ENCODE measurements around the gene SFMBT2. TPM values are rescaled to one million over a fixed set of nuclear protein-coding genes. Genes with fewer than 3 reads are reported as not detected.
"Not testable (repeated sequence)": the region's sequence is repeated elsewhere in the genome, so short reads cannot be mapped to it uniquely, and the experiment has no call there.

Gene SFMBT2
- total RNA-seq, 2 experiments from 2014 or later = 50.6 to 52.4 TPM

- Mint-ChIP-seq H3K36me3 (peaks cover 61% of the 10 kb centered on the region), H3K4me1 (peaks cover 20% of the 10 kb centered on the region), H3K27me3 (no peaks in the 10 kb centered on the region), H3K4me3 (no peak overlapping the region), H3K27ac (no peak overlapping the region), H3K9me3 (peaks cover 2% of the 10 kb centered on the region)
- DNase-seq = no peak
- POLR2A ChIA-PET = interaction anchor here (0.5 kb wide), 1 partner anchor 95 kb away, joined by 3 read pairs; no protein-coding TSS in a partner anchor
- ATAC-seq (ENCODE audit: low read depth) = no peak
These were observed 179.1 kb downstream of the SFMBT2 start for GRCh38 chr10:7231509-7232414.

- H3K36me3 Mint-ChIP-seq = peaks cover 63% of the 10 kb centered on the region
- ATAC-seq (ENCODE audit: low read depth) = no peak
- H3K27me3 Mint-ChIP-seq = no peaks in the 10 kb centered on the region
- no peak overlapping the region for H3K27ac Mint-ChIP-seq
- peaks cover 4% of the 10 kb centered on the region for H3K9me3 Mint-ChIP-seq
- no peak overlapping the region for H3K4me3 Mint-ChIP-seq
- H3K4me1 Mint-ChIP-seq = peaks cover 20% of the 10 kb centered on the region
- POLR2A ChIA-PET = no interaction called here
- DNase-seq = no peak
These were observed 179.9 kb downstream of the SFMBT2 start for GRCh38 chr10:7230951-7231350.

GRCh38 chr10:7230036-7230435 lies 180.8 kb downstream of the SFMBT2 start:
- Mint-ChIP-seq H3K4me3 (no peak overlapping the region), H3K9me3 (peaks cover 5% of the 10 kb centered on the region), H3K27ac (no peak overlapping the region), H3K36me3 (peaks cover 63% of the 10 kb centered on the region), H3K4me1 (peaks cover 14% of the 10 kb centered on the region), H3K27me3 (no peaks in the 10 kb centered on the region)
- DNase-seq (no peak), ATAC-seq (ENCODE audit: low read depth) (no peak)
- POLR2A ChIA-PET = no interaction called here

DNA sequence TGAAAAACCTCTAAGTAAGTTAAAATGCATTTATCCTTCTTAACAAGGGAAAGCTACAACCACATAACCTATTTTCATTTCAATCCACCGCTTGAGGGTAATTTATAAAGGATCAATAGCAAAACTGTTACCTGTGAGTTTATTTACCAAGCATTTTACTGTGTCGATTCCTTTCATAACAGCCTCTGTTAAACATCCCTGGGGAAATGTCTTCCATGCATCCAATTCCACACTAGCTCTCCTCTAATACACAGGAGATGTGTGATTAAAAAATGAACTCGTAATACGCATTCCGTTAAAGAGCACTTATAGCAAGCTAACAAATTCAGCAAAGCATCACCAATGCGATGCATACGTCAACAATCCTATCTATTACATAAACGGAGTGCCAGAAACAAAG lies 185.7 kb downstream of the SFMBT2 start:
- Mint-ChIP-seq H3K9me3 (peaks cover 13% of the 10 kb centered on the region), H3K4me1 (peaks cover 1% of the 10 kb centered on the region), H3K27me3 (no peaks in the 10 kb centered on the region), H3K4me3 (no peak overlapping the region), H3K27ac (no peak overlapping the region), H3K36me3 (peaks cover 74% of the 10 kb centered on the region)
- DNase-seq (no peak), ATAC-seq (ENCODE audit: low read depth) (no peak)
- POLR2A ChIA-PET = no interaction called here

- Mint-ChIP-seq H3K9me3 (peaks cover 3% of the 10 kb centered on the region), H3K27ac (no peak overlapping the region), H3K36me3 (peaks cover 66% of the 10 kb centered on the region), H3K4me3 (no peak overlapping the region), H3K4me1 (peaks cover 6% of the 10 kb centered on the region), H3K27me3 (no peaks in the 10 kb centered on the region)
- POLR2A ChIA-PET = no interaction called here
- ATAC-seq (ENCODE audit: low read depth) (no peak), DNase-seq (no peak)
These were observed 191.9 kb downstream of the SFMBT2 start for GRCh38 chr10:7218968-7219367.

DNA sequence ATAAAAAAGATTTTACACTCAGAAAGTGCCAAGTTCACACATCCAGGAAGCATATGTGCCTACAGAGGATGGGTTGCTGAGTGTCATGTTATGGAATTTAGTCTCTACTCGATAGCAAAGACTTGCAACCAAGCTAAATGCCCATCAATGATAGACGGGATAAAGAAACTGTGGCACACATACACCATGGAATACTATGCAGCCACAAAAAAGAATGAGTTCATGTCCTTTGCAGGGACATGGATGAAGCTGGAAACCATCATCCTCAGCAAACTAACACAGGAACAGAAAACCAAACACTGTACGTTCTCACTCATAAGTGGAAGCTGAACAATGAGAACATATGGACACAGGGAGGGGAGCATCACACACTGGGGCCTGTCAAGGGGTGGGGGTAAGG lies 198.1 kb downstream of the SFMBT2 start:
- H3K9me3 Mint-ChIP-seq; DNase-seq; POLR2A ChIA-PET; H3K4me1 Mint-ChIP-seq; H3K27me3 Mint-ChIP-seq; H3K4me3 Mint-ChIP-seq; ATAC-seq (ENCODE audit: low read depth); H3K27ac Mint-ChIP-seq: not testable (repeated sequence)
- peaks cover 57% of the 10 kb centered on the region for H3K36me3 Mint-ChIP-seq

- Mint-ChIP-seq H3K27me3 (no peaks in the 10 kb centered on the region), H3K9me3 (no peaks in the 10 kb centered on the region), H3K4me3 (no peak overlapping the region), H3K27ac (no peak overlapping the region), H3K36me3 (peaks cover 57% of the 10 kb centered on the region), H3K4me1 (peaks cover 4% of the 10 kb centered on the region)
- POLR2A ChIA-PET = no interaction called here
- ATAC-seq (ENCODE audit: low read depth) = no peak
- no peak for DNase-seq
These were observed 198.8 kb downstream of the SFMBT2 start for GRCh38 chr10:7211857-7212577.

DNA sequence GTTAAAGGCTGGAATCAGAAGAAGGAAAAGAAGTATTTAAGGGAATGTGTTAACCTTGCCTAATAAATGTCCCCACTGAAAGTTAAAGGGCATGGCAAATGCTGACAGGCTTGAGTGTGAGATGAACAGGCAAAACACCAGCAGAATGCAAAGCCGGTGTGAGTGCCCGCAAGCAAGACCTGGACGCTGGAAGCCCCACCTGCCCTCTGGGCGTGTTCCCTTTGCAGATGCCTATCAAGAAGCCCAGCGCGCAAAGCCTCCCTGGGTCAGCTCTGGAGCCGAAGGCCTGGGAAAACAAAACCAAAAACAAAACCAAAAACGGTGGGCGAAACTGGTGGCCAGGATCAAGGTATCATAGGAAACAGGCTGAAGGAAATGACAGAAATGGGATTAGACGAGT lies 200.3 kb downstream of the SFMBT2 start:
- no peak overlapping the region for H3K27ac Mint-ChIP-seq
- peaks cover 58% of the 10 kb centered on the region for H3K36me3 Mint-ChIP-seq
- H3K4me3 Mint-ChIP-seq = no peak overlapping the region
- DNase-seq (no peak), ATAC-seq (ENCODE audit: low read depth) (no peak)
- peaks cover 4% of the 10 kb centered on the region for H3K4me1 Mint-ChIP-seq
- POLR2A ChIA-PET = no interaction called here
- H3K27me3 Mint-ChIP-seq = no peaks in the 10 kb centered on the region
- no peaks in the 10 kb centered on the region for H3K9me3 Mint-ChIP-seq

DNA sequence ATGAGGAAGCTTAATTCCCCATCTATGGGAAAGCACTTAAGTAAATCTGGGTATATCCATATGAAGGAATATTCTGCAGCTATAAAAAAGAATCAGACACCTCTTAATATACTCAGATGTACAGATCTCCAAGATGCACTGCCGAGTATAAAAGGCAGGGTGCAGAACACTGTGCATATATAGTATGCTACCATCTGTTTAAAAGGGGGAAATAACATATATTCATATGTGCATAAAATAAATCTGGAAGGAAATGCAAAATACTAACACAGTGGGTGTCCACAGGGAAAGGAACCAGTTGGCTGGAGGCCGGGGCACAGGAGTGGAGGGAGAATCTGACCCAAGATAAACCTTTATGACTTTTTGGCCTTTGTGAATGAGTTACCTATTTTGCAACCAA lies 201.4 kb downstream of the SFMBT2 start:
- H3K27me3 Mint-ChIP-seq = no peaks in the 10 kb centered on the region
- H3K27ac Mint-ChIP-seq = no peak overlapping the region

DNA sequence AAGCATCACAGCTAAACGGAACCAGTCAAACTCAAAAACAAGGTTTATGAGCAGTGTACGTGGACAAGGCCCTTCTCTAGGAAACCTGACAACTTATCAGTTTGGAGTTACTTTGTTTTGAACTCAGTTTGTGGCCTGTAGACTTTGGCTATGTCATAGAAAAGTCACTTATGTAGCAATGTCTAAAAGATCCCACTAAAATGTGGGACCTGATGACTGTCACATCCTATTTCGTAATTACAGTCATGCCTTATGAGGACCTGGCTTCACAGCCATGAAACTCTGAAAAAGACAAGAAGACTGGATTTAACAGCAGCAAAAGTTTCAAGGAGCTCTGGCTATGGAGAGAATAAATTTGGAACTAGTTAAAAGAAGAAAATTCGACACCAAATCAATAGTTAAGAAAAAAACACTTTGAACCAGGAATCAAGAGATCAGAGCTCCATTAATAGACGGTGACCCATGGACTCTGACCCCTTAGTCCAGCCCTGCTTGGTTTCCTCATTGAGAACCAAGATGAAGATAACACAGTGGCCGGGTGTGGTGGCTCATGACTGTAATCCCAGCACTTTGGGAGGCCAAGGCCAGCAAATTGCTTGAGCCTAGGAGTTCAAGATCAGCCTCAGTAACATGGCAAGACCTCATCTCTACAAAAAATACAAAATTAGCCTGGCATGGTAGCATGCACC lies 204.3 kb downstream of the SFMBT2 start:
- H3K27me3 Mint-ChIP-seq = no peaks in the 10 kb centered on the region
- POLR2A ChIA-PET = interaction anchor here (0.6 kb wide), 1 partner anchor 1518 kb away, joined by 4 read pairs; no protein-coding TSS in a partner anchor
- H3K4me3 Mint-ChIP-seq = no peak overlapping the region
- no peak for ATAC-seq (ENCODE audit: low read depth)
- H3K27ac Mint-ChIP-seq = no peak overlapping the region
- peaks cover 53% of the 10 kb centered on the region for H3K36me3 Mint-ChIP-seq
- no peak for DNase-seq
- H3K4me1 Mint-ChIP-seq = peaks cover 4% of the 10 kb centered on the region
- no peaks in the 10 kb centered on the region for H3K9me3 Mint-ChIP-seq

More for the DNA sequence above, 201.4 kb downstream of the SFMBT2 start:
- Mint-ChIP-seq H3K9me3 (no peaks in the 10 kb centered on the region), H3K4me3 (no peak overlapping the region), H3K36me3 (peaks cover 54% of the 10 kb centered on the region), H3K4me1 (peaks cover 4% of the 10 kb centered on the region)
- POLR2A ChIA-PET = no interaction called here
- DNase-seq = no peak
- no peak for ATAC-seq (ENCODE audit: low read depth)

DNA sequence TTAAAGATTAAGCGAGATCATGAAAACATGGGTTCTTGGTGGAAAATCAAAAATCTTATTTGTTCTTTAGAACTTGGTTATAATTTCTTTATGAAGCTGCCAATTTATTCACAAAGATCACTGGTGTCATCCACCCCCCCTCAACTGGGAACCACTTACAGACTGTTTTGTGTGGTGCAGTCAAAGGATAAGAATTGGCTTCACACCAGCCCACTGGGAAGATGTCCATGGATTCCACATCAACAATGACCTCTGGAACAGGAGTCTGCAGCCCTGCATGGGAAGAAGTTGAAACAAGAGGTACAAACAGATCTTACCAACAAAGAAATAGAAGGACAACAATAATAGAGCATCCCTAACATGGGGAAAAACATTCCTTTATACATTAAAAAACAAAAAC lies 205.2 kb downstream of the SFMBT2 start:
- no peak for DNase-seq
- ATAC-seq (ENCODE audit: low read depth) = no peak
- Mint-ChIP-seq H3K4me1 (peaks cover 4% of the 10 kb centered on the region), H3K27ac (no peak overlapping the region), H3K27me3 (no peaks in the 10 kb centered on the region), H3K36me3 (peaks cover 56% of the 10 kb centered on the region), H3K4me3 (no peak overlapping the region), H3K9me3 (no peaks in the 10 kb centered on the region)
- POLR2A ChIA-PET = no interaction called here

- no peak for ATAC-seq (ENCODE audit: low read depth)
- DNase-seq = no peak
- Mint-ChIP-seq H3K36me3 (peaks cover 63% of the 10 kb centered on the region), H3K4me3 (no peak overlapping the region), H3K4me1 (peaks cover 7% of the 10 kb centered on the region), H3K9me3 (no peaks in the 10 kb centered on the region), H3K27me3 (no peaks in the 10 kb centered on the region), H3K27ac (peak overlapping the region; percentile 36)
- POLR2A ChIA-PET = no interaction called here
These were observed 208.0 kb downstream of the SFMBT2 start for GRCh38 chr10:7202793-7203355.

DNA sequence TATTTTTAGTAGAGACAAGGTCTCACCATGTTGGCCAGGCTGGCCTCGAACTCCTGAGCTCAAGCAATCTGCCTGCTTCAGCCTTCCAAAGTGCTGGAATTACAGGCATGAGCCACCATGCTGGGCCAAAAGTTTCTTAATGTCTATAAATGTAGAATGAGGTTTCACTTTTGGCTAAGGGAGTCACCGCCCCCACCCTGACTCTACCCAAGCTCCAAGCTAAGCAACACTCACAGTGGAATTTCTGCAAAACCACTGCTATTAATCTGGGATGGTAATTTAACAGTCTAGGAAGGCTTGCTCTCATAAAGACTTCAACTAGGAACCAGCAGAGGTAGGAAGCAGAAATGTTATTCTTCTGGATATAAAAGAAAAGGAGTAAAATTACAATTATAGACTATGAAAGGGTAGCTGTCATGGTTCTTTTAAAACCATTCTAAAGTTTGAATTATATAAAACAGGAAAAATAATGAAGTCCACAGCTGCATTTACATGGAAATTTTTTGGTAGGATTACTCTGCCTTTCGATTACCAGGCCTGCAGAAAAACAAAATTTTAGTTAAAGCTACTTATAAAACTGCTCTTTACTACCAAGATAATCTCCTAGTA lies 211.6 kb downstream of the SFMBT2 start:
- no peak overlapping the region for H3K4me3 Mint-ChIP-seq
- H3K4me1 Mint-ChIP-seq = peaks cover 21% of the 10 kb centered on the region
- DNase-seq (no peak), ATAC-seq (ENCODE audit: low read depth) (no peak)
- no peak overlapping the region for H3K27ac Mint-ChIP-seq
- H3K9me3 Mint-ChIP-seq = peaks cover 13% of the 10 kb centered on the region
- POLR2A ChIA-PET = no interaction called here
- H3K27me3 Mint-ChIP-seq = no peaks in the 10 kb centered on the region
- H3K36me3 Mint-ChIP-seq = peaks cover 77% of the 10 kb centered on the region

Measured in activated naive CD8-positive, alpha-beta T cell treated with anti-CD3 and anti-CD28 coated beads, Interleukin-2, amount 10 ng/mL, durations not matched to agents 7 days and 5 days (primary cell).